Measurements from ENCODE around the gene RAB27B. TPM values are rescaled to one million over a fixed set of nuclear protein-coding genes. Genes with fewer than 3 reads are reported as not detected.

The RAB27B gene
- total RNA-seq, 2 experiments from 2014 or later = 0.52 TPM; not detected in 1

- no peak overlapping the region for H3K27ac Mint-ChIP-seq
- H3K9me3 Mint-ChIP-seq = no peaks in the 10 kb centered on the region
- no peaks in the 10 kb centered on the region for H3K4me1 Mint-ChIP-seq (ENCODE audit: low read depth)
- no peak overlapping the region for H3K4me3 Mint-ChIP-seq
- intact Hi-C loops (cut with micrococcal nuclease) = no loop called here
- H3K27me3 Mint-ChIP-seq (ENCODE audit: low read depth) = peaks cover 2% of the 10 kb centered on the region
- H3K36me3 Mint-ChIP-seq (ENCODE audit: low read depth) = no peaks in the 10 kb centered on the region
- CTCF ChIA-PET = no interaction called here
- DNase-seq = no peak
These were observed 77.4 kb downstream of the RAB27B start for GRCh38 chr18:54905629-54906028.

- Mint-ChIP-seq H3K36me3 (ENCODE audit: low read depth) (no peaks in the 10 kb centered on the region), H3K27ac (no peak overlapping the region)
These were observed 78.3 kb downstream of the RAB27B start for GRCh38 chr18:54906331-54907185.

GRCh38 chr18:54909538-54909937 is 81.3 kb downstream of the RAB27B start:
- H3K9me3 Mint-ChIP-seq = no peaks in the 10 kb centered on the region
- intact Hi-C loops (cut with micrococcal nuclease) = no loop called here
- no peak overlapping the region for H3K4me3 Mint-ChIP-seq
- H3K27me3 Mint-ChIP-seq (ENCODE audit: low read depth) = peaks cover 2% of the 10 kb centered on the region
- no peaks in the 10 kb centered on the region for H3K4me1 Mint-ChIP-seq (ENCODE audit: low read depth)
- no peak overlapping the region for H3K27ac Mint-ChIP-seq
- no peaks in the 10 kb centered on the region for H3K36me3 Mint-ChIP-seq (ENCODE audit: low read depth)
- CTCF ChIA-PET = interaction anchor here (0.7 to 1.5 kb wide), 2 partner anchors 74 to 353 kb away, joined by 3 to 7 read pairs; no protein-coding TSS in a partner anchor
- no peak for DNase-seq

More at GRCh38 chr18:54906331-54907185, 78.3 kb downstream of the RAB27B start:
- no peak for DNase-seq
- intact Hi-C loops (cut with micrococcal nuclease) = no loop called here
- H3K4me3 Mint-ChIP-seq = no peak overlapping the region
- H3K9me3 Mint-ChIP-seq = no peaks in the 10 kb centered on the region
- H3K27me3 Mint-ChIP-seq (ENCODE audit: low read depth) = peaks cover 2% of the 10 kb centered on the region
- CTCF ChIA-PET = no interaction called here
- H3K4me1 Mint-ChIP-seq (ENCODE audit: low read depth) = no peaks in the 10 kb centered on the region

GRCh38 chr18:54910161-54910919 is 82.1 kb downstream of the RAB27B start:
- H3K9me3 Mint-ChIP-seq = no peaks in the 10 kb centered on the region
- no peaks in the 10 kb centered on the region for H3K4me1 Mint-ChIP-seq (ENCODE audit: low read depth)
- no peak overlapping the region for H3K4me3 Mint-ChIP-seq
- no peaks in the 10 kb centered on the region for H3K36me3 Mint-ChIP-seq (ENCODE audit: low read depth)
- no peak for DNase-seq
- intact Hi-C loops (cut with micrococcal nuclease) = no loop called here
- H3K27me3 Mint-ChIP-seq (ENCODE audit: low read depth) = peaks cover 2% of the 10 kb centered on the region
- CTCF ChIA-PET = interaction anchor here (1.5 kb wide), 1 partner anchor 73 kb away, joined by 7 read pairs; no protein-coding TSS in a partner anchor
- H3K27ac Mint-ChIP-seq = no peak overlapping the region

GRCh38 chr18:54911551-54911950 is 83.3 kb downstream of the RAB27B start:
- Mint-ChIP-seq H3K9me3 (no peaks in the 10 kb centered on the region), H3K4me3 (no peak overlapping the region), H3K4me1 (ENCODE audit: low read depth) (no peaks in the 10 kb centered on the region), H3K27me3 (ENCODE audit: low read depth) (peaks cover 2% of the 10 kb centered on the region), H3K36me3 (ENCODE audit: low read depth) (no peaks in the 10 kb centered on the region), H3K27ac (no peak overlapping the region)
- intact Hi-C loops (cut with micrococcal nuclease) = no loop called here
- DNase-seq = no peak
- CTCF ChIA-PET = no interaction called here

- no peak overlapping the region for H3K4me3 Mint-ChIP-seq
- no peak for DNase-seq
- CTCF ChIA-PET = interaction anchor here (0.8 to 1.7 kb wide), 2 partner anchors 8 to 24 kb away, joined by 3 read pairs; no protein-coding TSS in a partner anchor
These were observed 86.5 kb downstream of the RAB27B start for GRCh38 chr18:54914816-54915215.

GRCh38 chr18:54916507-54916906 is 88.2 kb downstream of the RAB27B start:
- DNase-seq = no peak
- Mint-ChIP-seq H3K27me3 (ENCODE audit: low read depth) (no peaks in the 10 kb centered on the region), H3K36me3 (ENCODE audit: low read depth) (no peaks in the 10 kb centered on the region), H3K27ac (no peak overlapping the region), H3K4me1 (ENCODE audit: low read depth) (no peaks in the 10 kb centered on the region), H3K4me3 (no peak overlapping the region), H3K9me3 (no peaks in the 10 kb centered on the region)
- CTCF ChIA-PET = no interaction called here
- intact Hi-C loops (cut with micrococcal nuclease) = loop anchor here (5.0 kb wide), 1 partner anchor 66 kb away; no protein-coding TSS in a partner anchor

More at GRCh38 chr18:54914816-54915215, 86.5 kb downstream of the RAB27B start:
- intact Hi-C loops (cut with micrococcal nuclease) = loop anchor here (5.0 kb wide), 1 partner anchor 67 kb away; no protein-coding TSS in a partner anchor
- no peaks in the 10 kb centered on the region for H3K36me3 Mint-ChIP-seq (ENCODE audit: low read depth)
- H3K27ac Mint-ChIP-seq = no peak overlapping the region
- no peaks in the 10 kb centered on the region for H3K9me3 Mint-ChIP-seq
- H3K27me3 Mint-ChIP-seq (ENCODE audit: low read depth) = no peaks in the 10 kb centered on the region
- no peaks in the 10 kb centered on the region for H3K4me1 Mint-ChIP-seq (ENCODE audit: low read depth)

GRCh38 chr18:54918060-54918459 is 89.8 kb downstream of the RAB27B start:
- H3K36me3 Mint-ChIP-seq (ENCODE audit: low read depth) = no peaks in the 10 kb centered on the region
- H3K27ac Mint-ChIP-seq = no peak overlapping the region
- no peaks in the 10 kb centered on the region for H3K4me1 Mint-ChIP-seq (ENCODE audit: low read depth)
- H3K4me3 Mint-ChIP-seq = no peak overlapping the region
- intact Hi-C loops (cut with micrococcal nuclease) = loop anchor here (5.0 kb wide), 1 partner anchor 64 kb away; no protein-coding TSS in a partner anchor
- DNase-seq = no peak
- H3K27me3 Mint-ChIP-seq (ENCODE audit: low read depth) = no peaks in the 10 kb centered on the region
- CTCF ChIA-PET = no interaction called here
- H3K9me3 Mint-ChIP-seq = no peaks in the 10 kb centered on the region

- Mint-ChIP-seq H3K4me1 (ENCODE audit: low read depth) (no peaks in the 10 kb centered on the region), H3K4me3 (no peak overlapping the region), H3K9me3 (no peaks in the 10 kb centered on the region), H3K27ac (no peak overlapping the region), H3K27me3 (ENCODE audit: low read depth) (no peaks in the 10 kb centered on the region), H3K36me3 (ENCODE audit: low read depth) (no peaks in the 10 kb centered on the region)
- intact Hi-C loops (cut with micrococcal nuclease) = loop anchor here (5.0 kb wide), 1 partner anchor 63 kb away; no protein-coding TSS in a partner anchor
- no peak for DNase-seq
- CTCF ChIA-PET = no interaction called here
These were observed 91.1 kb downstream of the RAB27B start for GRCh38 chr18:54919412-54919811.

- no peaks in the 10 kb centered on the region for H3K27me3 Mint-ChIP-seq (ENCODE audit: low read depth)
- CTCF ChIA-PET = interaction anchor here (1.3 kb wide), 1 partner anchor 9 kb away, joined by 3 read pairs; no protein-coding TSS in a partner anchor
- no peaks in the 10 kb centered on the region for H3K36me3 Mint-ChIP-seq (ENCODE audit: low read depth)
- H3K4me3 Mint-ChIP-seq = no peak overlapping the region
- intact Hi-C loops (cut with micrococcal nuclease) = no loop called here
- no peak overlapping the region for H3K27ac Mint-ChIP-seq
- no peaks in the 10 kb centered on the region for H3K9me3 Mint-ChIP-seq
- H3K4me1 Mint-ChIP-seq (ENCODE audit: low read depth) = peaks cover 2% of the 10 kb centered on the region
- DNase-seq = no peak
These were observed 95.2 kb downstream of the RAB27B start for GRCh38 chr18:54923339-54923956.

- no peaks in the 10 kb centered on the region for H3K36me3 Mint-ChIP-seq (ENCODE audit: low read depth)
- H3K4me3 Mint-ChIP-seq = no peak overlapping the region
- H3K27me3 Mint-ChIP-seq (ENCODE audit: low read depth) = no peaks in the 10 kb centered on the region
- intact Hi-C loops (cut with micrococcal nuclease) = no loop called here
- no peak overlapping the region for H3K27ac Mint-ChIP-seq
- H3K9me3 Mint-ChIP-seq = no peaks in the 10 kb centered on the region
- peaks cover 2% of the 10 kb centered on the region for H3K4me1 Mint-ChIP-seq (ENCODE audit: low read depth)
- CTCF ChIA-PET = no interaction called here
- no peak for DNase-seq
These were observed 96.7 kb downstream of the RAB27B start for GRCh38 chr18:54924948-54925347.
